Measurements from ENCODE around the gene TRAIP. TPM values are rescaled to one million over a fixed set of nuclear protein-coding genes. Genes with fewer than 3 reads are reported as not detected.
A peak's percentile ranks its signal among the peaks of the same experiment; 100 is the strongest.
"Not testable (repeated sequence)": the region's sequence is repeated elsewhere in the genome, so short reads cannot be mapped to it uniquely, and the experiment has no call there.

TRAIP gene
- 1 to 10 TPM; 1.4 to 9.4 (median 3.5) TPM for total RNA-seq

GRCh38 chr3:49856181-49857005 is at the start of gene TRAIP:
Gene TRAIP, minus strand, starts transcription at chr3:49856564. Its CDS starts 111 bp downstream, at chr3:49856453.
- TF ChIP-seq CTCF (IDR thresholded peaks at IDR 0.05) = no peak
- peak in 1 of 4 donors; percentile 60 for TF ChIP-seq POLR2A (IDR thresholded peaks at IDR 0.05)
- peak; percentile 36 to 50 for TF ChIP-seq POLR2AphosphoS5 (IDR thresholded peaks at IDR 0.05)
- H3K36me3 ChIP-seq = no peaks in the 10 kb centered on the region
- H3K27ac ChIP-seq = peak within 1 kb of the TSS; percentile 37 to 84 (median 74)
- H3K4me3 ChIP-seq = peak within 1 kb of the TSS; percentile 40 to 71 (median 60)
- ATAC-seq (ENCODE audit: low FRiP score in 2 of 2) = peak; percentile 96 to 98
- peaks cover 0 to 12% (median 9%) of the 10 kb centered on the region in 4 donors for H3K4me1 ChIP-seq
- peak; percentile 90 to 91 for DNase-seq
- H3K27me3 ChIP-seq = no peaks in the 10 kb centered on the region
- H3K9me3 ChIP-seq = no peaks in the 10 kb centered on the region
- 4% methylated on average over 5 to 36 of the region's 52 CpGs for WGBS, 2 donors

- not testable (repeated sequence) for ATAC-seq (ENCODE audit: low FRiP score in 2 of 2); H3K27me3 ChIP-seq; H3K9me3 ChIP-seq
- DNase-seq = peak in 1 of 2 donors; percentile 67
- H3K4me1 ChIP-seq = peaks cover 47 to 66% (median 59%) of the 10 kb centered on the region in 4 donors
- peaks cover 0 to 11% (median 4%) of the 10 kb centered on the region in 4 donors for H3K36me3 ChIP-seq
- H3K27ac ChIP-seq = peak overlapping the region in 3 of 4 donors; percentile 82 to 88 (median 85)
- H3K4me3 ChIP-seq = peak overlapping the region in 1 of 4 donors; percentile 55
- 93 to 96% methylated on average over 9 to 13 of the region's 13 CpGs for WGBS, 2 donors
These were observed 48.1 kb upstream of the TRAIP start for GRCh38 chr3:49904448-49904847.

- WGBS, 2 donors = 33 to 64% methylated on average over 23 to 41 of the region's 65 CpGs
- DNase-seq (peak; percentile 93 to 98), ATAC-seq (ENCODE audit: low FRiP score in 2 of 2) (peak; percentile 87 to 90)
- H3K27ac ChIP-seq = peak within 1 kb of the TSS; percentile 66 to 88 (median 84)
- peaks cover 47 to 66% (median 59%) of the 10 kb centered on the region in 4 donors for H3K4me1 ChIP-seq
- H3K36me3 ChIP-seq = peaks cover 0 to 4% (median 1%) of the 10 kb centered on the region in 4 donors
- peak in 1 of 2 donors; percentile 66 for TF ChIP-seq POLR2AphosphoS5 (IDR thresholded peaks at IDR 0.05)
- TF ChIP-seq POLR2A (IDR thresholded peaks at IDR 0.05) = peak in 3 of 4 donors; percentile 54 to 84 (median 58)
- TF ChIP-seq CTCF (IDR thresholded peaks at IDR 0.05) = peak in 2 of 6 experiments; percentile 8 to 42
- TF ChIP-seq EP300 (IDR thresholded peaks at IDR 0.05) = no peak
- H3K27me3 ChIP-seq = no peaks in the 10 kb centered on the region
- peak within 1 kb of the TSS; percentile 34 to 55 (median 46) for H3K4me3 ChIP-seq
- no peaks in the 10 kb centered on the region for H3K9me3 ChIP-seq
These were observed 47.4 kb upstream of the TRAIP start, which contains the start of gene MST1R for GRCh38 chr3:49903451-49904424. Gene MST1R, minus strand, starts transcription at chr3:49903873. Its CDS starts 264 bp downstream, at chr3:49903609.

- peaks cover 0 to 10% (median 2%) of the 10 kb centered on the region in 4 donors for H3K36me3 ChIP-seq
- H3K27ac ChIP-seq = peak overlapping the region; percentile 69 to 88 (median 84)
- DNase-seq = peak in 1 of 2 donors; percentile 81
- H3K4me1 ChIP-seq = peaks cover 47 to 66% (median 59%) of the 10 kb centered on the region in 4 donors
- TF ChIP-seq POLR2A (IDR thresholded peaks at IDR 0.05) = no peak
- TF ChIP-seq POLR2AphosphoS5 (IDR thresholded peaks at IDR 0.05) = no peak
- no peak for TF ChIP-seq CTCF (IDR thresholded peaks at IDR 0.05)
- TF ChIP-seq EP300 (IDR thresholded peaks at IDR 0.05) = no peak
- no peaks in the 10 kb centered on the region for H3K27me3 ChIP-seq
- H3K4me3 ChIP-seq = peak overlapping the region; percentile 34 to 55 (median 46)
- no peaks in the 10 kb centered on the region for H3K9me3 ChIP-seq
- ATAC-seq (ENCODE audit: low FRiP score in 2 of 2) = no peak
- 90 to 91% methylated on average over 14 to 43 of the region's 44 CpGs for WGBS, 2 donors
These were observed 46.4 kb upstream of the TRAIP start for GRCh38 chr3:49902511-49903345.
